ENCODE results near the gene CDY2B.
"Not testable (repeated sequence)": the region's sequence is repeated elsewhere in the genome, so short reads cannot be mapped to it uniquely, and the experiment has no call there.

The CDY2B gene

GRCh38 chrY:17880120-17880519, at the start of gene CDY2B:
CDY2B (minus strand) TSS chrY:17880220; CDS start chrY:17879892, 328 bp downstream.
- not testable (repeated sequence) for DNase-seq (ENCODE audit: low read depth, low spot score)

GRCh38 chrY:17908009-17908408, 28.0 kb upstream of the CDY2B start:
- H3K27ac ChIP-seq; DNase-seq (ENCODE audit: low read depth, low spot score): not testable (repeated sequence)

More at GRCh38 chrY:17880120-17880519, at the start of gene CDY2B:
- H3K27ac ChIP-seq: not testable (repeated sequence)

- not testable (repeated sequence) for DNase-seq (ENCODE audit: low read depth, low spot score); H3K27ac ChIP-seq
Observed at GRCh38 chrY:17907351-17907750, 27.3 kb upstream of the CDY2B start.

GRCh38 chrY:17881697-17882096, 1.7 kb upstream of the CDY2B start:
- not testable (repeated sequence) for H3K27ac ChIP-seq; DNase-seq (ENCODE audit: low read depth, low spot score)

- not testable (repeated sequence) for DNase-seq (ENCODE audit: low read depth, low spot score); H3K27ac ChIP-seq
Observed at GRCh38 chrY:17876767-17877166, 3.3 kb downstream of the CDY2B start.

GRCh38 chrY:17875401-17875800, 4.6 kb downstream of the CDY2B start:
- H3K27ac ChIP-seq; DNase-seq (ENCODE audit: low read depth, low spot score): not testable (repeated sequence)

GRCh38 chrY:17871194-17871903, 8.7 kb downstream of the CDY2B start:
- H3K27ac ChIP-seq; DNase-seq (ENCODE audit: low read depth, low spot score): not testable (repeated sequence)

GRCh38 chrY:17870737-17871136, 9.3 kb downstream of the CDY2B start:
- DNase-seq (ENCODE audit: low read depth, low spot score); H3K27ac ChIP-seq: not testable (repeated sequence)

- not testable (repeated sequence) for H3K27ac ChIP-seq; DNase-seq (ENCODE audit: low read depth, low spot score)
Observed at GRCh38 chrY:17867850-17868249, 12.2 kb downstream of the CDY2B start.

GRCh38 chrY:17860634-17861033, 19.4 kb downstream of the CDY2B start:
- DNase-seq (ENCODE audit: low read depth, low spot score); H3K27ac ChIP-seq: not testable (repeated sequence)

GRCh38 chrY:17856963-17857848, 22.8 kb downstream of the CDY2B start:
- not testable (repeated sequence) for DNase-seq (ENCODE audit: low read depth, low spot score); H3K27ac ChIP-seq

- DNase-seq (ENCODE audit: low read depth, low spot score); H3K27ac ChIP-seq: not testable (repeated sequence)
Observed at GRCh38 chrY:17856508-17856907, 23.5 kb downstream of the CDY2B start.

GRCh38 chrY:17849131-17849530, 30.9 kb downstream of the CDY2B start:
- not testable (repeated sequence) for H3K27ac ChIP-seq

GRCh38 chrY:17832149-17832548, 47.9 kb downstream of the CDY2B start:
- DNase-seq (ENCODE audit: low read depth, low spot score); H3K27ac ChIP-seq: not testable (repeated sequence)

More at GRCh38 chrY:17849131-17849530, 30.9 kb downstream of the CDY2B start:
- DNase-seq (ENCODE audit: low read depth, low spot score): not testable (repeated sequence)
